Liver (tissue), 9 donors: ENCODE results near the gene ANKS1A. TPM values are rescaled to one million over a fixed set of nuclear protein-coding genes. Genes with fewer than 3 reads are reported as not detected.

Experiments used
- DNase-seq: peaks from one replicate; pipeline ENCODE4 v3.0.0-alpha.2; 2017; ENCODE audit warnings: low spot score
- H3K27ac ChIP-seq, 2 donors: one replicate each; pipeline ENCODE4 v1.7.0; 2013; ENCODE audit warnings: inconsistent platforms in 2 of 2, low read length in 2 of 2, control low read depth in 1 of 2, low read depth in 1 of 2, mild to moderate bottlenecking in 1 of 2
- H3K27me3 ChIP-seq, 4 donors: one replicate each; pipeline versions ENCODE4 v1.6.1 to v1.7.0; 2013; ENCODE audit warnings: low read length in 3 of 4, inconsistent platforms in 1 of 4, mild to moderate bottlenecking in 1 of 4, moderate library complexity in 1 of 4; ENCODE audit not compliant: control insufficient read depth in 4 of 4, insufficient read depth in 4 of 4
- H3K36me3 ChIP-seq, 4 donors: one replicate each; pipeline versions ENCODE4 v1.6.1 to v1.7.0; 2013; ENCODE audit warnings: low read length in 3 of 4, mild to moderate bottlenecking in 3 of 4, low read depth in 1 of 4, moderate library complexity in 1 of 4; ENCODE audit not compliant: control insufficient read depth in 4 of 4, insufficient read depth in 3 of 4
- H3K4me1 ChIP-seq, 4 donors: one replicate each; pipeline versions ENCODE4 v1.6.1 to v1.7.0; 2013; ENCODE audit warnings: low read length in 3 of 4, mild to moderate bottlenecking in 3 of 4, moderate library complexity in 1 of 4; ENCODE audit not compliant: control insufficient read depth in 4 of 4, insufficient read depth in 4 of 4
- H3K4me3 ChIP-seq, 3 donors: one replicate each; pipeline versions ENCODE4 v1.6.1 to v1.7.0; 2013; ENCODE audit warnings: low read length in 3 of 3, control low read depth in 1 of 3, low read depth in 1 of 3, mild to moderate bottlenecking in 1 of 3
- H3K9ac ChIP-seq, 2 donors: one replicate each; pipeline ENCODE4 v1.7.0; 2013; ENCODE audit warnings: low read length in 2 of 2, mild to moderate bottlenecking in 2 of 2, moderate library complexity in 2 of 2, control low read depth in 1 of 2, low read depth in 1 of 2
- H3K9me3 ChIP-seq, 4 donors: one replicate each; pipeline versions ENCODE4 v1.6.1 to v1.7.0; 2013; ENCODE audit warnings: low read length in 3 of 4; ENCODE audit not compliant: control insufficient read depth in 4 of 4
- ATF3 ChIP-seq: IDR thresholded peaks from 2 replicates; pipeline ENCODE4 v1.6.1; 2016; ENCODE audit warnings: antibody characterized with exemption
- CTCF ChIP-seq: fragments of 150-350 bp; IDR thresholded peaks from 2 replicates; pipeline ENCODE4 v1.5.1; 2017; ENCODE audit warnings: improper control_type of control experiment, low read depth, low read length; ENCODE audit not compliant: missing input control
- FOXA1 ChIP-seq: IDR thresholded peaks from 2 replicates; pipeline ENCODE4 v1.6.1; 2016; ENCODE audit warnings: antibody characterized with exemption
- GABPA ChIP-seq, 2 donors: IDR thresholded peaks in 1 of 2; conservative IDR thresholded peaks in 1 of 2; 2 replicates each; pipeline ENCODE4 v1.6.1; 2016; ENCODE audit warnings: antibody characterized with exemption in 2 of 2, mild to moderate bottlenecking in 1 of 2, moderate library complexity in 1 of 2
- HNF4A ChIP-seq, 2 donors: conservative IDR thresholded peaks; 2 replicates each; pipeline ENCODE4 v1.6.1; 2016; ENCODE audit warnings: antibody characterized with exemption in 2 of 2, mild to moderate bottlenecking in 2 of 2
- NR2F2 ChIP-seq: IDR thresholded peaks from 2 replicates; pipeline ENCODE4 v1.6.1; 2016; ENCODE audit warnings: antibody characterized with exemption
- REST ChIP-seq: IDR thresholded peaks from 2 replicates; pipeline ENCODE4 v1.6.1; 2016; ENCODE audit warnings: antibody characterized with exemption, mild to moderate bottlenecking
- SP1 ChIP-seq: IDR thresholded peaks from 2 replicates; pipeline ENCODE4 v1.6.1; 2018; ENCODE audit warnings: antibody characterized with exemption, mild to moderate bottlenecking
- YY1 ChIP-seq: IDR thresholded peaks from 2 replicates; pipeline ENCODE4 v1.6.1; 2016; ENCODE audit warnings: antibody characterized with exemption, mild to moderate bottlenecking
- ZBTB33 ChIP-seq: IDR thresholded peaks from 2 replicates; pipeline ENCODE4 v1.6.1; 2016; ENCODE audit warnings: antibody characterized with exemption
- WGBS: extraction: QIAGEN DNeasy Blood & Tissue Kit; methylation state at CpG from one replicate; pipeline ENCODE4 v1.1.7; 2013; 5-methylcytosine and 5-hydroxymethylcytosine counted together
- polyA plus RNA-seq, 2 donors: library from polyadenylated mRNA; stranded (reverse) in 1 of 2; unstranded in 1 of 2; fragments of 200-250 nt in 1 of 2; fragments of >200 nt in 1 of 2; fragmentation: Nextera tagmentation in 1 of 2; extraction: Ambion mirVana in 1 of 2; gene quantifications; one replicate each; pipeline versions ENCODE4 v1.2.1 to v1.2.3, GENCODE V29; 2013 to 2015
- total RNA-seq, 2 donors: library from RNA; depleted of rRNA; stranded (reverse); fragments of >200 nt; gene quantifications; one replicate each; pipeline ENCODE4 v1.2.3, GENCODE V29; 2014
- donor health status: healthy.
- donor health status: healthy.
- donor health status: healthy.
- donor health status: healthy.
- donor health status: healthy.

ANKS1A gene
- total and polyA plus RNA-seq, 4 donors, result 4.3 to 18.7 (median 6.7) TPM

- H3K9me3 ChIP-seq, result no peaks in the 10 kb centered on the region
- TF ChIP-seq CTCF, result no peak
- no peak for TF ChIP-seq ATF3
- 96% methylated on average over 30 of the region's 30 CpGs for WGBS
- no peak for DNase-seq
- H3K36me3 ChIP-seq, result peaks cover 3 to 44% (median 25%) of the 10 kb centered on the region in 4 donors
- H3K4me3 ChIP-seq, result no peak overlapping the region
- H3K9ac ChIP-seq, result no peak overlapping the region
- peaks cover 6 to 22% (median 13%) of the 10 kb centered on the region in 4 donors for H3K4me1 ChIP-seq
- no peak overlapping the region for H3K27ac ChIP-seq
- no peaks in the 10 kb centered on the region for H3K27me3 ChIP-seq
Observed at GRCh38 chr6:35085359-35086281, 196.6 kb downstream of the ANKS1A start.

- peaks cover 3 to 45% (median 23%) of the 10 kb centered on the region in 4 donors for H3K36me3 ChIP-seq
- TF ChIP-seq NR2F2 (no peak), YY1 (no peak), FOXA1 (no peak), SP1 (no peak), REST (no peak), GABPA (IDR thresholded peaks at IDR 0.05 in 1 of 2, conservative IDR thresholded peaks at IDR 0.05 in 1 of 2) (no peak), HNF4A (conservative IDR thresholded peaks at IDR 0.05) (no peak), CTCF (no peak), ZBTB33 (no peak)
- H3K27ac ChIP-seq, result no peak overlapping the region
- H3K9me3 ChIP-seq, result no peaks in the 10 kb centered on the region
- peaks cover 6 to 22% (median 11%) of the 10 kb centered on the region in 4 donors for H3K4me1 ChIP-seq
- H3K27me3 ChIP-seq, result no peaks in the 10 kb centered on the region
- DNase-seq, result no peak
- no peak overlapping the region for H3K4me3 ChIP-seq
- 94% methylated on average over 10 of the region's 10 CpGs for WGBS
- H3K9ac ChIP-seq, result no peak overlapping the region
Observed at GRCh38 chr6:35086282-35086632, 197.2 kb downstream of the ANKS1A start.
